Activated naive CD8-positive, alpha-beta T cell treated with anti-CD3 and anti-CD28 coated beads, Interleukin-2, amount 50 U/mL, for 24 hours (primary cell): Measurements from ENCODE around the gene BLMH.
"Not testable (repeated sequence)": the region's sequence is repeated elsewhere in the genome, so short reads cannot be mapped to it uniquely, and the experiment has no call there.

Experiments used
- ATAC-seq: fragments of 150-1000 bp; cut with Tn5 transposase; one replicate; pipeline ENCODE4 v1.10.0; 2021
- DNase-seq: peaks from one replicate; pipeline ENCODE4 v3.0.0; 2021
- H3K27ac Mint-ChIP-seq: one replicate; pipeline ENCODE4 v1.8.0; 2021; ENCODE audit warnings: mild to moderate bottlenecking, mixed read lengths
- H3K27me3 Mint-ChIP-seq: one replicate; pipeline ENCODE4 v1.8.0; 2021; ENCODE audit warnings: mixed read lengths
- H3K36me3 Mint-ChIP-seq: one replicate; pipeline ENCODE4 v1.8.0; 2021; ENCODE audit warnings: low read depth, mixed read lengths
- H3K4me1 Mint-ChIP-seq: one replicate; pipeline ENCODE4 v1.8.0; 2021; ENCODE audit warnings: mixed read lengths
- H3K4me3 Mint-ChIP-seq: one replicate; pipeline ENCODE4 v1.8.0; 2021; ENCODE audit warnings: mild to moderate bottlenecking, moderate library complexity, mixed read lengths
- H3K9me3 Mint-ChIP-seq: one replicate; pipeline ENCODE4 v1.8.0; 2021; ENCODE audit warnings: mixed read lengths

The BLMH gene

DNA sequence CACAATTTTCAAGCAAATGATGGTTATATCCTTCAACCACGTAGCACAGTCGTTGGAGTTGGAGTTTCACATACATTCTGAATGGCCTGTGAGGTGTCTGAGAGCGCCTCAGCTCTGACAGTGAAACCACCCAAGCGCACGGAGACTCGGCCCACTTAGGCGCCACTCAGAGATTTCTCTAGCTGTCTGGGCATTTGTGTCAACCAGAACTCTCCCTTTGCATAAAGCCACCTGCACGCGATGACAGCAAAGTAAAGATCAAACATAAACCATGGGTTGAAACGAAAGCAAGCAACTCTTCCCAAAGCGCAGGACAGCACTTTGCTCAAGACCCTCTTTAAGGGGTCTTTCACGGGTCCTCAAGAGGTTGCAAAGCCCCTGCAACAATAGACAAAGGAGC, 56.8 kb downstream of the BLMH start:
- no peaks in the 10 kb centered on the region for H3K36me3 Mint-ChIP-seq
- ATAC-seq (no peak), DNase-seq (no peak)
- peaks cover 73% of the 10 kb centered on the region for H3K27me3 Mint-ChIP-seq
- no peaks in the 10 kb centered on the region for H3K9me3 Mint-ChIP-seq
- H3K4me1 Mint-ChIP-seq, result peaks cover 13% of the 10 kb centered on the region
- peak overlapping the region; percentile 53 for H3K4me3 Mint-ChIP-seq
- H3K27ac Mint-ChIP-seq, result no peak overlapping the region

DNA sequence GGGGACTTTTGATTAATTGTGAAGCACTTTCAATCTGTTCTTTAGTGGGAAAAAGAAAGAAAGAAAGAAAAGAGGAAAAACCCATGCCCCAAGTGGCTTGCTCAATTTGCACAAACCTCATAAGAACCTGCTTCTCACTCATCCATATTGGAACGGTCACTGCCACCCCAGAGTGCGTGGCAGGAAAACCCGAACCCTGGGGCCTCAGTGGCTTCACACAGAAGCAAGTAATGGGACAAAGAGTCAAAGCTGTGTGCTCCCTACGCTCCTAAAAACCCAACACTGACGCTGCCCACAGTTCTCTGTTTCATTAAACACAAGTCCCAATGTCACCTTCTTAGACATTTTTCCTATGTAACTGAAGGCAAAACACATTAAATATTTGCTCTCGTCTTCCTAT, 57.4 kb downstream of the BLMH start:
- ATAC-seq, result no peak
- H3K27me3 Mint-ChIP-seq, result peaks cover 75% of the 10 kb centered on the region
- DNase-seq, result no peak
- H3K4me1 Mint-ChIP-seq, result peaks cover 13% of the 10 kb centered on the region
- H3K36me3 Mint-ChIP-seq, result no peaks in the 10 kb centered on the region
- H3K4me3 Mint-ChIP-seq, result no peak overlapping the region
- no peaks in the 10 kb centered on the region for H3K9me3 Mint-ChIP-seq
- no peak overlapping the region for H3K27ac Mint-ChIP-seq

- Mint-ChIP-seq H3K4me1 (peaks cover 12% of the 10 kb centered on the region), H3K27me3 (peaks cover 67% of the 10 kb centered on the region), H3K36me3 (no peaks in the 10 kb centered on the region), H3K27ac (no peak overlapping the region), H3K9me3 (no peaks in the 10 kb centered on the region), H3K4me3 (no peak overlapping the region)
- ATAC-seq (no peak), DNase-seq (no peak)
These were observed 58.8 kb downstream of the BLMH start for GRCh38 chr17:30232824-30233427.

DNA sequence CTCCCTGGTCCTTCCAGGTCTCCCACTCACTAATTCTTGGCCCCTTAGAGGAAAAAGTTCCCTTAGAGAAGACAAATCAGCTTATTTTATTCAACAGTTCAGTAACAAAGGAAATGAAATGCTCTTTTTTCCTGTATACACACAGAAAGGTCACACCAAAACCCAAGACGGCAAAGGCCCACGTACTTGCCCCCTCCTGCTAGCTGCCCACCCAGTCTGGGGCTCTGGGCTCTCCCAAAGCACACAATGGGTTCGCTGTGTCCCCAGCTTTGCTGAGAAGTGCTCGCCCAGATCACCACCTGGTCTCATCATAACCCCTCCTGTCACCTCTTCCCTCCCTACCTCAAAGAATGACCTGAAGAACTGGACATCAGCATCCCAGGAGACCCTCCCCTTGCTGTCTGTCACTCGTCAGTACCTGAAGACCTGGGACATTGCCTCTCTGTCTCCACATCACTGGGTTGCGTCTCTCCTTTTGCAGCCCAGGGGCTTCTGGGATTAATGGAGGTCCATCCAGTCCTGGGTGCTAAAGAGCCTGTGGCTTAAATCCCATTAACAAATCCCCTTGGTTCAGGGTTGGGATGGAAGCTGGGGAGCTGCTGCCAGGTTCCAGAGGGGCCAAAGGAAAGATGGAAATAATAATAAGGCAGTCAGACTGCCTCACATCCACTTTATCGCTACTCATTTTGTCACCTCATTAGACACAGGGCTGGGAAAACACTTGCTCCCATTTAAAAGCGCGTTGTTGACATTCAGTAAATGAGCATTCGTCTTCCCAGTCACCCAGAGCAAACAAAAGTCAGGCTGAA, 59.5 kb downstream of the BLMH start:
- H3K27me3 Mint-ChIP-seq, result peaks cover 60% of the 10 kb centered on the region
- H3K36me3 Mint-ChIP-seq, result no peaks in the 10 kb centered on the region
- no peaks in the 10 kb centered on the region for H3K9me3 Mint-ChIP-seq
- H3K4me1 Mint-ChIP-seq, result peaks cover 10% of the 10 kb centered on the region
- DNase-seq, result no peak
- ATAC-seq, result no peak
- no peak overlapping the region for H3K27ac Mint-ChIP-seq
- H3K4me3 Mint-ChIP-seq, result no peak overlapping the region

GRCh38 chr17:30230596-30231125, 61.1 kb downstream of the BLMH start:
- H3K4me1 Mint-ChIP-seq, result peaks cover 4% of the 10 kb centered on the region
- DNase-seq (no peak), ATAC-seq (no peak)
- H3K36me3 Mint-ChIP-seq, result no peaks in the 10 kb centered on the region
- H3K27ac Mint-ChIP-seq, result no peak overlapping the region
- H3K4me3 Mint-ChIP-seq, result no peak overlapping the region
- peaks cover 50% of the 10 kb centered on the region for H3K27me3 Mint-ChIP-seq
- no peaks in the 10 kb centered on the region for H3K9me3 Mint-ChIP-seq

GRCh38 chr17:30230009-30230408, 61.7 kb downstream of the BLMH start:
- H3K9me3 Mint-ChIP-seq, H3K36me3 Mint-ChIP-seq, ATAC-seq, H3K4me3 Mint-ChIP-seq, H3K27ac Mint-ChIP-seq, DNase-seq, H3K4me1 Mint-ChIP-seq: not testable (repeated sequence)
- peaks cover 46% of the 10 kb centered on the region for H3K27me3 Mint-ChIP-seq

GRCh38 chr17:30229012-30229411, 62.7 kb downstream of the BLMH start:
- Mint-ChIP-seq H3K27ac (no peak overlapping the region), H3K4me1 (no peaks in the 10 kb centered on the region), H3K27me3 (peaks cover 36% of the 10 kb centered on the region), H3K9me3 (no peaks in the 10 kb centered on the region), H3K4me3 (no peak overlapping the region), H3K36me3 (no peaks in the 10 kb centered on the region)
- DNase-seq, result no peak
- no peak for ATAC-seq

GRCh38 chr17:30228011-30228410, 63.7 kb downstream of the BLMH start:
- Mint-ChIP-seq H3K4me3 (no peak overlapping the region), H3K4me1 (no peaks in the 10 kb centered on the region), H3K27me3 (peaks cover 27% of the 10 kb centered on the region), H3K9me3 (no peaks in the 10 kb centered on the region), H3K27ac (no peak overlapping the region), H3K36me3 (no peaks in the 10 kb centered on the region)
- no peak for ATAC-seq
- no peak for DNase-seq

DNA sequence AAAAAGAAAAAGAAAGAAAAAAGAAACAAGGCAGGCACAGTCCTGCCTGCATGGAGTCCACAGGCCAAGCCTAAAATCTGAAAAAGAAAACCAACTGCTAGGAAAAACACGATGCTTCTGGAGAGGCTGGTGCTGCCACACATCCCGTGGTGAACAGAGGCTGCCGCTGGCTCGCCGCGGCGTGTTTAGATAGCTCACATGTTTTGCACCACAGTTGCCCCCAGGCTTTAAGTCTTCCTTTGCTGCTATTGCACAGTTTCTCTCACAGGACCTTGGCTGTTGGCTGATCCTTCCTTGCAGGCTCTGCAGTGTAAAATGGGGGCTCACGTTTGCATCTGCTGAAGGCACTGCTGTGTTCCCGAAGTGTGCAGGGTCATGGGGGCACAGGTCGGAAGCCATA, 64.9 kb downstream of the BLMH start:
- DNase-seq, result no peak
- H3K4me3 Mint-ChIP-seq, result no peak overlapping the region
- no peak for ATAC-seq
- H3K9me3 Mint-ChIP-seq, result no peaks in the 10 kb centered on the region
- H3K27ac Mint-ChIP-seq, result no peak overlapping the region
- peaks cover 18% of the 10 kb centered on the region for H3K27me3 Mint-ChIP-seq
- H3K36me3 Mint-ChIP-seq, result no peaks in the 10 kb centered on the region
- H3K4me1 Mint-ChIP-seq, result no peaks in the 10 kb centered on the region

DNA sequence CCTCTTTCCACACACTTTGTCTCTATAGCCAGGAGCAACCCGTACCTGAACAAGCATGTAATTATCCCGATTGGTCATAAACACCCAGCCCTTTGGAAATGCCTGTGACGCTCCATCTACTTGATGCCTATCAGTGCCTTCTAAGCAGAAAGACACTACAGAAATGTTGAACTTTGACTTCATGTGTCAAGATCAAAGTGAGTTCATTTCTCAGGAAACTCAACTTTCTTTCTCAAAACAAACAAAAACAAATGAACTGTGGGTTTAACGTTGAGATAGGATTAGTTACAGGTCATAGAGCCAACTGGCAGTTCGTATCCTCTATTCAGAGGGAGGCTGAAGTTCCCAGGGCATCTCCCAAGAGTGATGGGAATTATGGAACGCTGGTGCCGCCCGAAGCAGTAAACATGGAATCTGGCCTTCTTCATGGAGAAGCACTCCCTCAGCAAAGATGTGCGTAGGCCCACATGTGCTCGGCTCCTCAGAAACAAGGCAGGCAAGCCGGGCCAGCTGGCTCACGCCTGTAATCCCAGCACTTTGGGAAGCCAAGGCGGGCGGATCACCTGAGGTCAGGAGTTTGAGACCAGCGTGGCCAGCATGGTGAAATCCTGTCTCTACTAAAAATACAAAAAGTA, 65.7 kb downstream of the BLMH start:
- Mint-ChIP-seq H3K36me3 (no peaks in the 10 kb centered on the region), H3K9me3 (no peaks in the 10 kb centered on the region), H3K4me3 (no peak overlapping the region), H3K4me1 (no peaks in the 10 kb centered on the region), H3K27ac (no peak overlapping the region), H3K27me3 (peaks cover 14% of the 10 kb centered on the region)
- DNase-seq, result no peak
- no peak for ATAC-seq

GRCh38 chr17:30225112-30225511, 66.6 kb downstream of the BLMH start:
- ATAC-seq (no peak), DNase-seq (no peak)
- Mint-ChIP-seq H3K9me3 (no peaks in the 10 kb centered on the region), H3K4me3 (no peak overlapping the region), H3K36me3 (no peaks in the 10 kb centered on the region), H3K27me3 (peaks cover 8% of the 10 kb centered on the region), H3K4me1 (no peaks in the 10 kb centered on the region), H3K27ac (no peak overlapping the region)

GRCh38 chr17:30224419-30224960, 67.3 kb downstream of the BLMH start:
- Mint-ChIP-seq H3K36me3 (no peaks in the 10 kb centered on the region), H3K4me1 (no peaks in the 10 kb centered on the region), H3K27ac (no peak overlapping the region), H3K27me3 (peaks cover 5% of the 10 kb centered on the region), H3K4me3 (no peak overlapping the region), H3K9me3 (no peaks in the 10 kb centered on the region)
- DNase-seq (no peak), ATAC-seq (no peak)

GRCh38 chr17:30222721-30223175, 69.0 kb downstream of the BLMH start:
- Mint-ChIP-seq H3K4me3 (no peak overlapping the region), H3K36me3 (no peaks in the 10 kb centered on the region), H3K4me1 (no peaks in the 10 kb centered on the region), H3K9me3 (no peaks in the 10 kb centered on the region), H3K27me3 (no peaks in the 10 kb centered on the region), H3K27ac (no peak overlapping the region)
- DNase-seq (no peak), ATAC-seq (no peak)

- DNase-seq (no peak), ATAC-seq (no peak)
- Mint-ChIP-seq H3K27ac (no peak overlapping the region), H3K9me3 (no peaks in the 10 kb centered on the region), H3K4me3 (no peak overlapping the region), H3K27me3 (no peaks in the 10 kb centered on the region), H3K4me1 (no peaks in the 10 kb centered on the region), H3K36me3 (no peaks in the 10 kb centered on the region)
These were observed 69.5 kb downstream of the BLMH start for GRCh38 chr17:30222251-30222650.

- Mint-ChIP-seq H3K4me3 (no peak overlapping the region), H3K36me3 (no peaks in the 10 kb centered on the region), H3K27ac (no peak overlapping the region), H3K27me3 (no peaks in the 10 kb centered on the region), H3K9me3 (no peaks in the 10 kb centered on the region), H3K4me1 (no peaks in the 10 kb centered on the region)
- no peak for DNase-seq
- no peak for ATAC-seq
These were observed 70.4 kb downstream of the BLMH start for GRCh38 chr17:30221346-30221745.
